ENCODE results near the gene ZNF200. TPM values are rescaled to one million over a fixed set of nuclear protein-coding genes. Genes with fewer than 3 reads are reported as not detected.

ZNF200 gene
- total RNA-seq, 1 experiment from 2014 or later = 13.2 TPM

- Histone ChIP-seq H3K36me3 (ENCODE audit: low read depth) (no peaks in the 10 kb centered on the region), H3K4me3 (peak overlapping the region; percentile 43; the same call in 1 of the 2 replicates), H3K27me3 (ENCODE audit: insufficient read depth, low read depth) (no peaks in the 10 kb centered on the region), H3K27ac (no peak overlapping the region), H3F3A (ENCODE audit: insufficient read depth, low read depth) (peaks cover 22% of the 10 kb centered on the region), H3K4me1 (replicated peaks; ENCODE audit: insufficient read depth) (peaks cover 7% of the 10 kb centered on the region), H4K20me1 (ENCODE audit: insufficient read depth) (no peaks in the 10 kb centered on the region), H3K4me2 (peak overlapping the region; percentile 70), H3K79me2 (ENCODE audit: low read depth) (no peaks in the 10 kb centered on the region), H3K9me3 (ENCODE audit: insufficient read depth, low read depth) (no peaks in the 10 kb centered on the region), H2AFZ (peak overlapping the region; percentile 72), H3K9me2 (ENCODE audit: insufficient read depth) (no peaks in the 10 kb centered on the region)
- TF ChIP-seq EZH2 (IDR thresholded peaks at IDR 0.05; ENCODE audit: low read depth) (no peak), CTCF (conservative IDR thresholded peaks at IDR 0.05) (peak; percentile 68)
- BruUV-seq (replicated peaks) = no TSS peak
- ChIA-PET POLR2A (ENCODE audit: unreplicated experiment) (interaction anchor here (0.5 kb wide), 1 partner anchor 12 kb away, joined by 5 read pairs; no protein-coding TSS in a partner anchor), CTCF (interaction anchor here (0.6 to 0.7 kb wide), 3 partner anchors 10 to 298 kb away, joined by 3 to 12 read pairs (median 3); no protein-coding TSS in a partner anchor)
- no peak for DNase-seq
- intact Hi-C loops (cut with micrococcal nuclease; ENCODE audit: unreplicated experiment) = no loop called here
These were observed 60.9 kb downstream of the ZNF200 start for GRCh38 chr16:3173892-3174617.

Other genes starting within 250 kb of the ZNF200 start
- 14.3 and 16.4 TPM in 2 replicates for gene CLDN9, start 222.2 kb downstream of the ZNF200 start, total RNA-seq (2021)
- 0.26 and 0.38 TPM in 2 replicates for gene CLDN6, start 217.0 kb downstream of the ZNF200 start, total RNA-seq (2021)
- gene TNFRSF12A, start 214.8 kb downstream of the ZNF200 start, total RNA-seq (2021) = 226 and 242 TPM in 2 replicates
- 118 and 186 TPM in 2 replicates for gene HCFC1R1, start 211.2 kb downstream of the ZNF200 start, total RNA-seq (2021)
- 69.9 and 109 TPM in 2 replicates for gene THOC6, start 211.1 kb downstream of the ZNF200 start, total RNA-seq (2021)
- 57.9 and 68.7 TPM in 2 replicates for gene BICDL2, start 198.2 kb downstream of the ZNF200 start, total RNA-seq (2021)
- 0.28 and 0.83 TPM in 2 replicates for gene MMP25, start 188.6 kb downstream of the ZNF200 start, total RNA-seq (2021)
- gene IL32, start 169.5 kb downstream of the ZNF200 start, total RNA-seq (2021) = 1.5 and 2.2 TPM in 2 replicates
- 0.23 TPM in 1 of 2 replicates, not detected in the other for gene ZSCAN10, start 135.9 kb downstream of the ZNF200 start, total RNA-seq (2021)
- gene ZNF205, start 122.6 kb downstream of the ZNF200 start, total RNA-seq (2021) = 17.4 and 18.0 TPM in 2 replicates
- 15.9 and 17.7 TPM in 2 replicates for gene ZNF213, start 100.1 kb downstream of the ZNF200 start, total RNA-seq (2021)
- 1.2 and 1.4 TPM in 2 replicates for gene OR1F1, start 47.0 kb downstream of the ZNF200 start, total RNA-seq (2021)
- not detected in 2 replicates for gene MEFV, start 21.5 kb upstream of the ZNF200 start, total RNA-seq (2021)
- 36.8 and 49.8 TPM in 2 replicates for gene ZNF263, start 48.3 kb upstream of the ZNF200 start, total RNA-seq (2021)
- gene TIGD7, start 70.3 kb upstream of the ZNF200 start, total RNA-seq (2021) = 8.7 and 10.9 TPM in 2 replicates
- gene ZNF75A, start 70.3 kb upstream of the ZNF200 start, total RNA-seq (2021) = 32.2 and 35.2 TPM in 2 replicates
- gene OR2C1, start 120.7 kb upstream of the ZNF200 start, total RNA-seq (2021) = not detected in 2 replicates
- 15.5 and 16.4 TPM in 2 replicates for gene ZSCAN32, start 165.8 kb upstream of the ZNF200 start, total RNA-seq (2021)
- 12.1 and 13.2 TPM in 2 replicates for gene ZNF174, start 166.1 kb upstream of the ZNF200 start, total RNA-seq (2021)
- 1.5 and 1.8 TPM in 2 replicates for gene ZNF597, start 208.3 kb upstream of the ZNF200 start, total RNA-seq (2021)
- gene NAA60, start 208.5 kb upstream of the ZNF200 start, total RNA-seq (2021) = 57.5 and 58.7 TPM in 2 replicates